ENCODE data around the gene C11orf87. TPM values are rescaled to one million over a fixed set of nuclear protein-coding genes. Genes with fewer than 3 reads are reported as not detected.

Gene C11orf87
- total and polyA plus RNA-seq, 3 donors from 2014 or later, result 0.07 to 0.19 (median 0.08) TPM

DNA sequence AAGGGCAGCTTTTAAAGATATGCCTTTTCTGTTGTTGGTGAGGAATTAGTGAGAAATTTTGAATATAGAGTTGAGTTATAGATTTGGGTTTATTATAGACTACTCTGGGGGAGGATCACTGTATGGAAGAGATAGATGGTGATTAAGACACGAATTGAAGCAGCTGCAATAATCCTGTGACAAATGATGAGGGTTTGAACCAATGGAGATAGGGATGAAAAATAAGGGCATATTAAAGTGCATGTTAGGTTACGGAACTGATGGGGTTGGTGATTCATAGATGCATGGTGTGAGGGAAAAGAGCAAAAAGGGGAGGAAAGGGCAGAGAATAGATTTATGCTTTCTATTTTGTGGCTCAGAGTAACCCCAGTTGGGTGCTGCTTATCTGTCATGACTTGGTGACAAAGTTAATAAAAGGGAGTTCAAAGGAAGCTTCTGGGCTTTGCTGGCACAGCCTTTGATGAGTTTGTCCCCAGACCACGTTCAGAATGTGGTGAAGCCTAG is 11.8 kb downstream of the C11orf87 start:
- DNase-seq, result no peak
- Histone ChIP-seq H3K4me3 (no peak overlapping the region), H3K36me3 (ENCODE audit: low read depth, missing control alignments) (no peaks in the 10 kb centered on the region), H3K27ac (no peak overlapping the region), H3K27me3 (no peaks in the 10 kb centered on the region), H3K9me3 (no peaks in the 10 kb centered on the region), H3K4me1 (no peaks in the 10 kb centered on the region)
- intact Hi-C loops (cut with DNase I; ENCODE audit: low total_unique reads), result no loop called here
- 55 to 58% methylated on average over 3 of the region's 3 CpGs for WGBS, 2 donors
- no peak for TF ChIP-seq POLR2A (IDR thresholded peaks at IDR 0.05)
- no peak for TF ChIP-seq CTCF (IDR thresholded peaks at IDR 0.05)

- DNase-seq, result no peak
- Histone ChIP-seq H3K4me1 (no peaks in the 10 kb centered on the region), H3K27ac (no peak overlapping the region), H3K9me3 (no peaks in the 10 kb centered on the region), H3K27me3 (no peaks in the 10 kb centered on the region), H3K4me3 (no peak overlapping the region), H3K36me3 (ENCODE audit: low read depth, missing control alignments) (no peaks in the 10 kb centered on the region)
- no peak for TF ChIP-seq POLR2A (IDR thresholded peaks at IDR 0.05)
- no peak for TF ChIP-seq CTCF (IDR thresholded peaks at IDR 0.05)
- intact Hi-C loops (cut with DNase I; ENCODE audit: low total_unique reads), result no loop called here
- 86 to 91% methylated on average over 3 of the region's 3 CpGs for WGBS, 2 donors
Measured at GRCh38 chr11:109435121-109435742, 13.2 kb downstream of the C11orf87 start.

GRCh38 chr11:109439684-109440083 is 17.7 kb downstream of the C11orf87 start:
- Histone ChIP-seq H3K27ac (no peak overlapping the region), H3K27me3 (no peaks in the 10 kb centered on the region), H3K4me1 (no peaks in the 10 kb centered on the region), H3K4me3 (no peak overlapping the region), H3K36me3 (ENCODE audit: low read depth, missing control alignments) (no peaks in the 10 kb centered on the region), H3K9me3 (no peaks in the 10 kb centered on the region)
- intact Hi-C loops (cut with DNase I; ENCODE audit: low total_unique reads), result no loop called here
- WGBS, 2 donors, result 67 to 75% methylated on average over 2 of the region's 2 CpGs
- DNase-seq, result no peak
- no peak for TF ChIP-seq CTCF (IDR thresholded peaks at IDR 0.05)
- TF ChIP-seq POLR2A (IDR thresholded peaks at IDR 0.05), result no peak

- intact Hi-C loops (cut with DNase I; ENCODE audit: low total_unique reads), result no loop called here
- TF ChIP-seq CTCF (IDR thresholded peaks at IDR 0.05), result no peak
- TF ChIP-seq POLR2A (IDR thresholded peaks at IDR 0.05), result no peak
- 83 to 85% methylated on average over 1 of the region's 1 CpG for WGBS, 2 donors
Measured at GRCh38 chr11:109443052-109443451, 21.1 kb downstream of the C11orf87 start.

GRCh38 chr11:109454857-109455256 is 32.9 kb downstream of the C11orf87 start:
- no peaks in the 10 kb centered on the region for H3K27me3 ChIP-seq
- H3K9me3 ChIP-seq, result no peaks in the 10 kb centered on the region
- WGBS, 2 donors, result 52 to 55% methylated on average over 2 of the region's 2 CpGs
- TF ChIP-seq POLR2A (IDR thresholded peaks at IDR 0.05) (no peak), CTCF (IDR thresholded peaks at IDR 0.05) (no peak)
- H3K4me1 ChIP-seq, result no peaks in the 10 kb centered on the region
- DNase-seq, result no peak
- no peaks in the 10 kb centered on the region for H3K36me3 ChIP-seq (ENCODE audit: low read depth, missing control alignments)
- intact Hi-C loops (cut with DNase I; ENCODE audit: low total_unique reads), result no loop called here
- H3K4me3 ChIP-seq, result no peak overlapping the region
- H3K27ac ChIP-seq, result no peak overlapping the region

More at GRCh38 chr11:109443052-109443451, 21.1 kb downstream of the C11orf87 start:
- DNase-seq, result no peak
- Histone ChIP-seq H3K9me3 (no peaks in the 10 kb centered on the region), H3K27me3 (no peaks in the 10 kb centered on the region), H3K27ac (no peak overlapping the region), H3K4me3 (no peak overlapping the region), H3K36me3 (ENCODE audit: low read depth, missing control alignments) (no peaks in the 10 kb centered on the region), H3K4me1 (no peaks in the 10 kb centered on the region)
